Endometrium (tissue), 2 donors: ENCODE measurements around the gene POLE4.

Experiments used
- FAIRE-seq: peaks from 2 replicates; lab custom pipeline; 2012; peaks lifted over from hg19 to GRCh38; lab: Jason Lieb, UNC
- donor health status: control.
- donor health status: control.

The POLE4 gene

GRCh38 chr2:75002007-75002406 lies 43.6 kb downstream of the POLE4 start:
- no peak for FAIRE-seq

DNA sequence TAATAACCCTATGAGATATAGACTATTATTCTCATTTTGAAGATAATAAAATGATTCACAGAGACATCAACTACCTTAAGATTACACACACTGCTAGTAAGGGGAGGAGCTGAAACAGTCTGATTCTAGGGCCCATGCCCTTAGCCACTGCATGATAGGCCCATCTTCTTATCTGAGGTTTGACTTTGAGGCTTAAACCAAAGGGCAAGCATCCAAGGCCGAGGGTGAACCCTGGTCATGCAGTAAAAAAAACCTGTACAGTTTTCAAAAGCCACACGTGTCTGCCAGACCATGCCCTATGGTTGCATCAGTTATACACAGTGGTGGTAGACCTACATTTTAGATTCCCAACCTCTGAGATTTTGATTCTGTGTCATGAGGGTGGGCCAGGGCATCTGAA lies 44.8 kb downstream of the POLE4 start:
- FAIRE-seq, result no peak

- FAIRE-seq, result no peak
These were observed 45.3 kb downstream of the POLE4 start for GRCh38 chr2:75003773-75004172.

GRCh38 chr2:75006041-75006440 lies 47.6 kb downstream of the POLE4 start:
- FAIRE-seq, result no peak

DNA sequence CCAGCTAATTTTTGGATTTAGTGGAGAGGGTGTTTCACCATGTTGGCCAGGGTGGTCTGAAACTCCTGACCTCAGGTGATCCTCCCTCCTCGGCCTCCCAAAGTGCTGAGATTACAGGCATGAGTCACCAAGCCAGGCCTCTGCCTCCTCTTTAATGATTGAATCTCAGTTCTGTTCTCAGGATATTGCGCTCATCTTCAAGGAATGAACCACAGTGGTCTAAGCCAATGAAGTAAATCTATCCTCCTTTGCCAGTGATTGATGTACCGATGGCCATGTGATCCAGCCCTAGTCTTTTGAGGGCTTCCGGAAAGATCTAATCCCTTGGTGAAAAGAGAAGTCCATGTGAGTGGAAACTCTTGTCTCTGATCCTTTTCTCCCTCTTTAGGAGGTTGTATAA lies 48.6 kb downstream of the POLE4 start:
- no peak for FAIRE-seq

DNA sequence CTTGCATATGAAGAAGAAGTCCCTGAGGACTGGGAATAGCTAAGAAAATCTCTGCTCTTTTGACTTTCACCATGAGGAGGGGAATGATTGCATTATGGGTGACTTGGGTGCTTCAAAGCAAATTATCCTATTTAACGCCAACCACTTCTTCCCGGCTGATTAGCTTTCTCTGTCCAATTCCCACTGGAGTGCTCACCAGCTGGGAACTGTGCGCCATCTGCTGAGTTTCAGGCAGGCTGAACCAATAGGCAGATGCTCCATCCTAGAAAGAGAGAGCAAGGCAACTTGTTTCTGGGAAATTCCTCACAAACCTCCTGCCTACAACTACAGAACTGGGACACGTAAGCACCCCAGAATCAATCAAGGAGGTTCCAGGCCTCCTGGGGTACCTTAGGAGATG lies 49.4 kb downstream of the POLE4 start:
- FAIRE-seq, result no peak

DNA sequence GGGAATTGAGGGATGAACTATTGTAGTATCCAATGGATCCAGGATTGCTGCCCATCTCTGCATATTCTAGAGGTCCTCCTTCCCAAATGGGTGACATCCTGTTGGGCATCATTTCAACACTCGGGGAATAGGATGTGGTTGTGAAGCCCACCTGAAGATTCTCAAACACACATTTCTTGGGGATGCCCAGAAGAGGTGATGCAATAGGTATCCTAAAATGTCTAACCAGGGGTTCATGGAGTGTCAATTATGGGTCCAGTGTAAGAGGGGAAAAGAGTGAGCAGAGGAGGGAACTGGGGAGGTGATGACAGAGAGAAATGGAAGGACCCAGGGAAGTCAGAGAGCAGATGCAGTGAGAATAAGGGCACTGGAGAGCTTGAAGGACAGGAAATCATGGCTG lies 52.1 kb downstream of the POLE4 start:
- FAIRE-seq, result no peak

GRCh38 chr2:75012080-75012479 lies 53.6 kb downstream of the POLE4 start:
- no peak for FAIRE-seq

GRCh38 chr2:75018162-75018561 lies 59.7 kb downstream of the POLE4 start:
- FAIRE-seq, result no peak
